ENCODE measurements around the gene MTMR1. TPM values are rescaled to one million over a fixed set of nuclear protein-coding genes. Genes with fewer than 3 reads are reported as not detected.

MTMR1 gene
- total and polyA plus RNA-seq, 2 donors (not counting 3 experiments of a cell fraction or from before 2014, with no cell fraction given): 17.1 to 20.3 TPM

DNA sequence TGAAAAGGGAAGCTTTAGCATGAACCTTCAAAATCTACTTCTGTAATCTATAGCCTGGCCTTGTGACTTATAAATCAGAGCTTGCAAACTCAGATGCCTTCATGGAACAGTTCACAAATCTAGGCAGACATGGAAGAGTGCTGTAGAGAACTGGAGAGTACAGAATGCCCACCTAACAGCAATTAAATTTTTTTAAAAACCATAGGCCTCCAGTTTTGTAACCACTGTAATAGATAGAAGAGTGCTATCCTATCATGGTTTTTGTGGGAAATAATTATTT, 10.4 kb downstream of the MTMR1 start:
- ChIA-PET CTCF (interaction anchor here (1.9 to 2.7 kb wide), 2 partner anchors 12 to 20 kb away, joined by 5 to 11 read pairs; no protein-coding TSS in a partner anchor), POLR2A (no interaction called here)
- BruUV-seq (replicated peaks): TSS peak; percentile 50
- H3K79me2 ChIP-seq (ENCODE audit: control insufficient read depth, insufficient read depth, low read length): peaks cover 7% of the 10 kb centered on the region
- H3K36me3 ChIP-seq (ENCODE audit: control insufficient read depth in 2 of 2, extremely low read depth in 1 of 2, insufficient read depth in 2 of 2, low read length in 2 of 2): no peaks in the 10 kb centered on the region
- no peak for FAIRE-seq
- no peaks in the 10 kb centered on the region for H3K27me3 ChIP-seq (ENCODE audit: control insufficient read depth in 2 of 2, insufficient read depth in 2 of 2, low read length in 2 of 2)
- no peak for TF ChIP-seq GATA2 (IDR thresholded peaks at IDR 0.05; ENCODE audit: insufficient read depth, insufficient read length, low read depth, low read length)
- TF ChIP-seq, protein P1, sequence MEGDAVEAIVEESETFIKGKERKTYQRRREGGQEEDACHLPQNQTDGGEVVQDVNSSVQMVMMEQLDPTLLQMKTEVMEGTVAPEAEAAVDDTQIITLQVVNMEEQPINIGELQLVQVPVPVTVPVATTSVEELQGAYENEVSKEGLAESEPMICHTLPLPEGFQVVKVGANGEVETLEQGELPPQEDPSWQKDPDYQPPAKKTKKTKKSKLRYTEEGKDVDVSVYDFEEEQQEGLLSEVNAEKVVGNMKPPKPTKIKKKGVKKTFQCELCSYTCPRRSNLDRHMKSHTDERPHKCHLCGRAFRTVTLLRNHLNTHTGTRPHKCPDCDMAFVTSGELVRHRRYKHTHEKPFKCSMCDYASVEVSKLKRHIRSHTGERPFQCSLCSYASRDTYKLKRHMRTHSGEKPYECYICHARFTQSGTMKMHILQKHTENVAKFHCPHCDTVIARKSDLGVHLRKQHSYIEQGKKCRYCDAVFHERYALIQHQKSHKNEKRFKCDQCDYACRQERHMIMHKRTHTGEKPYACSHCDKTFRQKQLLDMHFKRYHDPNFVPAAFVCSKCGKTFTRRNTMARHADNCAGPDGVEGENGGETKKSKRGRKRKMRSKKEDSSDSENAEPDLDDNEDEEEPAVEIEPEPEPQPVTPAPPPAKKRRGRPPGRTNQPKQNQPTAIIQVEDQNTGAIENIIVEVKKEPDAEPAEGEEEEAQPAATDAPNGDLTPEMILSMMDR (IDR thresholded peaks at IDR 0.05; ENCODE audit: extremely low read depth in 1 of 2, insufficient read depth in 1 of 2, low read depth in 1 of 2, low read length in 2 of 2): no peak
- TF ChIP-seq POLR2AphosphoS5 (IDR thresholded peaks at IDR 0.05; ENCODE audit: insufficient read depth, low read depth, low read length): no peak
- H3K9ac ChIP-seq (replicated peaks; ENCODE audit: extremely low read depth, insufficient read depth, low read length): peak overlapping the region; percentile 37
- DNase-seq (ENCODE audit: low read depth, low spot score): no peak
- H3K4me1 ChIP-seq (ENCODE audit: control insufficient read depth, extremely low read depth, insufficient read depth, low read length): peaks cover 15% of the 10 kb centered on the region
- H3K27ac ChIP-seq (ENCODE audit: insufficient read depth, low read depth, low read length): peak overlapping the region; percentile 75
- H4K20me1 ChIP-seq (replicated peaks; ENCODE audit: control insufficient read depth, extremely low read depth, insufficient read depth, low read length): no peaks in the 10 kb centered on the region
- no peak overlapping the region for H3K4me2 ChIP-seq (ENCODE audit: insufficient read depth, low read length)
- no peaks in the 10 kb centered on the region for H3K9me1 ChIP-seq (replicated peaks; ENCODE audit: control insufficient read depth, extremely low read depth, insufficient read depth, low read length)
- H3K4me3 ChIP-seq (replicated peaks in 1 of 3; ENCODE audit: insufficient read depth in 1 of 3, low read depth in 1 of 3, low read length in 3 of 3): no peak overlapping the region
- dilution Hi-C loops (cut with MboI; ENCODE audit: extremely low pct_ligation_motif_present, low sequenced_read_pairs) (no loop called here), intact Hi-C loops (cut with micrococcal nuclease) (no loop called here)
- H3K9me3 ChIP-seq (replicated peaks; ENCODE audit: control insufficient read depth, insufficient read depth, low read length): no peaks in the 10 kb centered on the region
- no peak overlapping the region for H2AFZ ChIP-seq (ENCODE audit: low read depth, low read length)

- FAIRE-seq (peak; percentile 73), DNase-seq (ENCODE audit: low read depth, low spot score) (peak; percentile 79)
- Histone ChIP-seq H3K36me3 (ENCODE audit: control insufficient read depth in 2 of 2, extremely low read depth in 1 of 2, insufficient read depth in 2 of 2, low read length in 2 of 2) (no peaks in the 10 kb centered on the region), H3K4me1 (ENCODE audit: control insufficient read depth, extremely low read depth, insufficient read depth, low read length) (peaks cover 15% of the 10 kb centered on the region), H3K27ac (ENCODE audit: insufficient read depth, low read depth, low read length) (peak overlapping the region; percentile 75), H3K9me3 (replicated peaks; ENCODE audit: control insufficient read depth, insufficient read depth, low read length) (no peaks in the 10 kb centered on the region), H3K4me2 (ENCODE audit: insufficient read depth, low read length) (no peak overlapping the region), H3K79me2 (ENCODE audit: control insufficient read depth, insufficient read depth, low read length) (peaks cover 7% of the 10 kb centered on the region), H3K27me3 (ENCODE audit: control insufficient read depth in 2 of 2, insufficient read depth in 2 of 2, low read length in 2 of 2) (no peaks in the 10 kb centered on the region), H2AFZ (ENCODE audit: low read depth, low read length) (no peak overlapping the region), H3K9ac (replicated peaks; ENCODE audit: extremely low read depth, insufficient read depth, low read length) (peak overlapping the region; percentile 37), H4K20me1 (replicated peaks; ENCODE audit: control insufficient read depth, extremely low read depth, insufficient read depth, low read length) (no peaks in the 10 kb centered on the region), H3K4me3 (replicated peaks in 1 of 3; ENCODE audit: insufficient read depth in 1 of 3, low read depth in 1 of 3, low read length in 3 of 3) (no peak overlapping the region), H3K9me1 (replicated peaks; ENCODE audit: control insufficient read depth, extremely low read depth, insufficient read depth, low read length) (no peaks in the 10 kb centered on the region)
- intact Hi-C loops (cut with micrococcal nuclease) (loop anchor here (1.0 kb wide), 1 partner anchor 15 kb away; no protein-coding TSS in a partner anchor), dilution Hi-C loops (cut with MboI; ENCODE audit: extremely low pct_ligation_motif_present, low sequenced_read_pairs) (no loop called here)
- ChIA-PET POLR2A (no interaction called here), CTCF (interaction anchor here (1.9 to 2.7 kb wide), 2 partner anchors 11 to 21 kb away, joined by 5 to 11 read pairs; no protein-coding TSS in a partner anchor)
- BruUV-seq (replicated peaks): no TSS peak
- TF ChIP-seq FOS (IDR thresholded peaks at IDR 0.05; ENCODE audit: borderline replicate concordance, insufficient read depth, low read length) (peak; percentile 54), MYC (IDR thresholded peaks at IDR 0.05; ENCODE audit: low read depth, low read length) (no peak), JUN (IDR thresholded peaks at IDR 0.05; ENCODE audit: borderline replicate concordance, insufficient read depth, insufficient read length, low read depth) (peak; percentile 46), POLR2A (IDR thresholded peaks at IDR 0.05; ENCODE audit: low read depth, low read length) (no peak), EZH2 (IDR thresholded peaks at IDR 0.05; ENCODE audit: borderline replicate concordance, low read depth, low read length, severe bottlenecking) (no peak), POLR2AphosphoS5 (IDR thresholded peaks at IDR 0.05; ENCODE audit: insufficient read depth, low read depth, low read length) (no peak), GATA2 (IDR thresholded peaks at IDR 0.05; ENCODE audit: insufficient read depth, insufficient read length, low read depth, low read length) (peak; percentile 50)
- TF ChIP-seq, protein P2, sequence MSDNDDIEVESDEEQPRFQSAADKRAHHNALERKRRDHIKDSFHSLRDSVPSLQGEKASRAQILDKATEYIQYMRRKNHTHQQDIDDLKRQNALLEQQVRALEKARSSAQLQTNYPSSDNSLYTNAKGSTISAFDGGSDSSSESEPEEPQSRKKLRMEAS (IDR thresholded peaks at IDR 0.05; ENCODE audit: insufficient read depth, insufficient read length): no peak
- TF ChIP-seq, protein P1 (IDR thresholded peaks at IDR 0.05; ENCODE audit: extremely low read depth in 1 of 2, insufficient read depth in 1 of 2, low read depth in 1 of 2, low read length in 2 of 2): no peak
Observed at GRCh38 chrX:150704030-150704613, 10.9 kb downstream of the MTMR1 start.

Measured in endothelial cell of umbilical vein (primary cell).